HG03354 (cell line): ENCODE data around the gene COL27A1.

Source experiments
- ATAC-seq: cut with Tn5 transposase; IDR thresholded peaks from one replicate; pipeline ENCODE4 v1.9.1; 2021; ENCODE audit warnings: mild to moderate bottlenecking; ENCODE audit not compliant: unreplicated experiment, poor library complexity, severe bottlenecking

COL27A1 gene

GRCh38 chr9:114141553-114142402, 13.6 kb upstream of the COL27A1 start:
- no peak for ATAC-seq

DNA sequence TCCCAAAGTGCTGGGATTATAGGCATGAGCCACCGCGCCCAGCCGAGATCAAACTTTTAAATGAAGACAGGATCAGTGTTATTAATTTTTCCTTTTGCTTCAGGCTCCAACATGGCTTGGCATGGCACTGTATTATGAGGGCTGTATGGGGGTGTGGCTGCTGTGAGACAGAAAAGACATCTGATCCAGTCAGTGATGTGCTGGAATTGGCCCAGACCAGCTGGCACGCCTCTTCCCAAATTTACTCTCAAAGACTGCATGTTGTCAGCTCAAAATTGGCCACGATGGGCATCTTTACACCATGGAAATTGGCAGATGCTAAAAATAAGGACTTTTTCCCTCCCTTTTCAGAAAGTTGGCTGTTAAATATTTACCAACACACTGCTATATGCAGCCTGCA, 12.1 kb upstream of the COL27A1 start:
- ATAC-seq, result no peak

- no peak for ATAC-seq
Observed at GRCh38 chr9:114146735-114147134, 8.6 kb upstream of the COL27A1 start.

DNA sequence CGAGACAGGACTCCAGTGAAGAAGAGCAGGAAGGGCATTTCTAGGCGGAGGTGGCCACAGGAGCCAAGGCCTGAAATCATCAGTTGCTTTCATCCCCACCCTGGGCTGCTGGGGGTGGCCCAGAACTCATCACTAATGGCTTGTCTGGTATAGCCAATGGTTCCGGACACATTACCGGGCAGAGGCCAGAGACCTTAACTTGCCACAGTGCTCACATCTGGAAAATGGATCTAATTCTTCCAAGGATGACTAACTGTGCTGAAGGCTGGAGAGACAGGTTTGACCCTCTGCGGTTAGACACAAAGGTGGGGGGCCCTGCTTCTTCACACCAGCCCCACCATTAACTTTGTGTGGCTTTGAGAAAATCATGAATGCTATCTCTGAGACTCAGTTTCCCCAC, 6.2 kb upstream of the COL27A1 start:
- no peak for ATAC-seq

DNA sequence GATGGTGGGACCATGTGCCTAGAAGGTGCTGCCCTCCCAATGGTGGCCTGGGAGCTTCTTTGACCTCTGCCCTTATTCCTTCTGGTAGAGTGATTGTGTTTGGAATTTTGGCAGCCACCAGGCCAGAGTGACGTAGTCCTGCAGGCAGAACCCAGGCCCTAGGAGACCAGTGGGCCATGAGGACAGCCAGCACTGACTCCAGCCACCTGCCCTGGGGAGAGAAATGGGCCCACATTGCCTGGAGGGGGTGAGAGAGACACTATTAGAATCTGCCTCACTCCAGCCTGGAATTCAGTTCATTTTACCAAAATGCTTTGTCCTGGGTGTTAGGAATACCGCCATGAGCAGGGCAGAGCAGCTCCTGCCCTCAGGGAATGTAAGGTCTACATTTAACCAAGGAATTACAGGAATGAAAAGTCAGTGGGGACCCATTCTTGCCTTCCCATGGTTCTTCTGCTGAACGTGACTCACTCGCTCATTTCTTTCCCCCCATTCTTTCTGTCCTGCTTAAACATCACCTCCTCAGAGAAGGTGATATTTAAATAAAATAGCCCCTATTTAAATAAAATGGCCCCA, 5.5 kb upstream of the COL27A1 start:
- ATAC-seq, result no peak

- no peak for ATAC-seq
Observed at GRCh38 chr9:114150608-114151007, 4.7 kb upstream of the COL27A1 start.

- ATAC-seq, result no peak
Observed at GRCh38 chr9:114151426-114151956, 3.8 kb upstream of the COL27A1 start.

- no peak for ATAC-seq
Observed at GRCh38 chr9:114153761-114154599, 1.4 kb upstream of the COL27A1 start.

GRCh38 chr9:114154600-114155102, 686 bp upstream of the COL27A1 start:
- ATAC-seq, result no peak

DNA sequence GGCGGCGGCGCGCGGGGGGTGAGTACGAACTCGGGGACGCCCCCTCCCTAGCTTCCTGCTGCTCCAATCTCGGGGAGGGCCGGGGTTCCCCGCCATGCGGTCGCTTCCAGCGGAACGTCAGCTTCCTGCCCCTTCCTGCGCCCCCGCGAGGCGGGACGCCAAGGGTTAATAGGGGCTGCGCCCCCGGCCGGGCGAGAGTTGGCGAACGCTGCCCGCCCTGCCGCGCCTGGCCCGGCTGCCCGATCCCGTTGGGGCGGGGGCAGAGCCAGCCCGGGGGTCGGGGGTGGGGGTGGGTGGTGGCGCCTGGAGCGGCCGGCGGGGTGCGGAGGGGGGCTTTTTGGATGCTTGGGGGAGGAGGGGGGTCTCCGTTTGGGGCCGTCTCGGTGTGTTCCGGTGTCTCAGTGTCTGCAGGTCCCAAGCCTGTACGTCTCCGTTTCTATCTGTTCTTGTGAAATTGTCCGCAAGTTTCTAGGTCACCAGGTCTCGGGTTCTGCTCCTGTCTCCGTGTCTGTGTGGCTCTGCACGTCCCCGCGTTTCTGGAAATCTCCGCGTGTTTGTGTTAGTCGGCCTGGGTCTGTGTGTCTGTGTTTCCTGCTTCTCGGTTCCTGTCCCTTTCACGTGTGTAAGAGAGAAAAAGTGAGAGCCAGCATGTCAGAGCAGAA, 789 bp downstream of the COL27A1 start:
- peak; percentile 3 for ATAC-seq

GRCh38 chr9:114156657-114157421, 1.5 kb downstream of the COL27A1 start:
- ATAC-seq, result no peak

- ATAC-seq, result no peak
Observed at GRCh38 chr9:114157516-114158176, 2.3 kb downstream of the COL27A1 start.

DNA sequence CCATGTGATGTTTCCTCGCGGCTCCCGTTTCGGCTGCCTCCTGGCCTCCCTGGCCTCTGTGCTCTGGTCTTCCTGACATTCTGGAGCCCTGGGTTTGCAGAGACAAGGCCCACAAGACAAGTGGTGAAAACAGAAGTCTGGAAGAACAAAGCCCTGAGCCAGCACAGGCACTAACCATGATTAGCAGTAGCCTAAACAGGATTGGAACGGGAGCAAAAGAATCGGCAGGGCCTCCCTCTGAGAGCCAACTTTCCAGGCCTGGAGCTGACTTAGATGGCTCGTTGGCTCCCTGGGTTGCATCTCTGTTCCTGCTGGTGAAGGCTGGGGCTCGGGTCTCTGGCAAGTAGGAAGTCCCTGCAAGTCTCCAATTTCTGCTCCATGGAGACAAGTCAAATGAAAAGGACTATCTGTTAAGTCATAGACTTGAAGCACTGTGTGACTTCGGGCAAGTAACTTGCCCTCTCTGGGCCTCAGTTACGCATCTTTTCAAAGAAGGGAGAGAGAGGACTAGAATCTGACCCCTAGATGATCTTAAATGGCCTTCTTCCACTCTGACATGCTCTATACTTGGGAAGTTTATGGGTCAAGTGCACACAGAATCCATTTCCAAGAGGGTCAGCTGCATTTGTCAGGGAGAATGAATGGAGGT, 3.3 kb downstream of the COL27A1 start:
- no peak for ATAC-seq

- no peak for ATAC-seq
Observed at GRCh38 chr9:114159691-114160090, 4.4 kb downstream of the COL27A1 start.

- no peak for ATAC-seq
Observed at GRCh38 chr9:114161513-114161912, 6.2 kb downstream of the COL27A1 start.

GRCh38 chr9:114163517-114163951, 8.2 kb downstream of the COL27A1 start:
- no peak for ATAC-seq

DNA sequence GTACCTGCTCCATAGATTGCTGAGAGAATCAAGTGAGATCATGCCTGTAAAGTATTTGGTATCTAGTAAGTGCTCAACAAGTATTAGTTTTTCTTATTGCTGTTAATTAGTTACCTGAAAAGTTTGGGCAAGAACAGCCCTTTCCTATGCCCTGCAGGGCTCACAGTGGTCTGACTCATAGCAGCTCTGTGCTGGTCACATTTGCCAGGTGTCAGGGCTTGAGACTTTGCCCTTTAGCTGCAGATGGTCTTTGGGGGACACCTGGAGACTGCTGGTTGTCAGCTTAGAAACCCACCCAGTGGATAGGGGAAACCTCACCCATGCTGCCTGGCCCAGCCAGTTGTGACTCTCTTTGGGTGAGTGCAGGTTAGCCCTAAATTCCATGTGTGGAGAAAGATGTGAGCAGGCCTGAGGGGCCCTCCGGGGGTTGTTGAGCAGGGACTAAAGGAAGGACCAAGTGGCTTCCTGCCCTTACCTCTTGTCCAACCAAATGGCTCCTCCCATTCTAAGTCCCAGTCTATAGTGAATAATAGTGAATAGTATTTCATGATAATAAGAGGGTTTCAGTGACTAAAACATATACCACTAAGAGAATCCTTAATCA, 9.0 kb downstream of the COL27A1 start:
- peak; percentile 49 for ATAC-seq
